Stimulated activated CD8-positive, alpha-beta memory T cell treated with anti-CD3 and anti-CD28 coated beads, Interleukin-7, amount 100 ng/mL, for 48 hours (primary cell): ENCODE data around the gene COL6A1.

Experiments
- DNase-seq, 2 donors: peaks; one replicate each; pipeline ENCODE4 v3.0.0-alpha.2; 2020; ENCODE audit warnings: low read depth in 1 of 2; ENCODE audit errors: extremely low read depth in 1 of 2

COL6A1 gene, protein sequence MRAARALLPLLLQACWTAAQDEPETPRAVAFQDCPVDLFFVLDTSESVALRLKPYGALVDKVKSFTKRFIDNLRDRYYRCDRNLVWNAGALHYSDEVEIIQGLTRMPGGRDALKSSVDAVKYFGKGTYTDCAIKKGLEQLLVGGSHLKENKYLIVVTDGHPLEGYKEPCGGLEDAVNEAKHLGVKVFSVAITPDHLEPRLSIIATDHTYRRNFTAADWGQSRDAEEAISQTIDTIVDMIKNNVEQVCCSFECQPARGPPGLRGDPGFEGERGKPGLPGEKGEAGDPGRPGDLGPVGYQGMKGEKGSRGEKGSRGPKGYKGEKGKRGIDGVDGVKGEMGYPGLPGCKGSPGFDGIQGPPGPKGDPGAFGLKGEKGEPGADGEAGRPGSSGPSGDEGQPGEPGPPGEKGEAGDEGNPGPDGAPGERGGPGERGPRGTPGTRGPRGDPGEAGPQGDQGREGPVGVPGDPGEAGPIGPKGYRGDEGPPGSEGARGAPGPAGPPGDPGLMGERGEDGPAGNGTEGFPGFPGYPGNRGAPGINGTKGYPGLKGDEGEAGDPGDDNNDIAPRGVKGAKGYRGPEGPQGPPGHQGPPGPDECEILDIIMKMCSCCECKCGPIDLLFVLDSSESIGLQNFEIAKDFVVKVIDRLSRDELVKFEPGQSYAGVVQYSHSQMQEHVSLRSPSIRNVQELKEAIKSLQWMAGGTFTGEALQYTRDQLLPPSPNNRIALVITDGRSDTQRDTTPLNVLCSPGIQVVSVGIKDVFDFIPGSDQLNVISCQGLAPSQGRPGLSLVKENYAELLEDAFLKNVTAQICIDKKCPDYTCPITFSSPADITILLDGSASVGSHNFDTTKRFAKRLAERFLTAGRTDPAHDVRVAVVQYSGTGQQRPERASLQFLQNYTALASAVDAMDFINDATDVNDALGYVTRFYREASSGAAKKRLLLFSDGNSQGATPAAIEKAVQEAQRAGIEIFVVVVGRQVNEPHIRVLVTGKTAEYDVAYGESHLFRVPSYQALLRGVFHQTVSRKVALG

DNA sequence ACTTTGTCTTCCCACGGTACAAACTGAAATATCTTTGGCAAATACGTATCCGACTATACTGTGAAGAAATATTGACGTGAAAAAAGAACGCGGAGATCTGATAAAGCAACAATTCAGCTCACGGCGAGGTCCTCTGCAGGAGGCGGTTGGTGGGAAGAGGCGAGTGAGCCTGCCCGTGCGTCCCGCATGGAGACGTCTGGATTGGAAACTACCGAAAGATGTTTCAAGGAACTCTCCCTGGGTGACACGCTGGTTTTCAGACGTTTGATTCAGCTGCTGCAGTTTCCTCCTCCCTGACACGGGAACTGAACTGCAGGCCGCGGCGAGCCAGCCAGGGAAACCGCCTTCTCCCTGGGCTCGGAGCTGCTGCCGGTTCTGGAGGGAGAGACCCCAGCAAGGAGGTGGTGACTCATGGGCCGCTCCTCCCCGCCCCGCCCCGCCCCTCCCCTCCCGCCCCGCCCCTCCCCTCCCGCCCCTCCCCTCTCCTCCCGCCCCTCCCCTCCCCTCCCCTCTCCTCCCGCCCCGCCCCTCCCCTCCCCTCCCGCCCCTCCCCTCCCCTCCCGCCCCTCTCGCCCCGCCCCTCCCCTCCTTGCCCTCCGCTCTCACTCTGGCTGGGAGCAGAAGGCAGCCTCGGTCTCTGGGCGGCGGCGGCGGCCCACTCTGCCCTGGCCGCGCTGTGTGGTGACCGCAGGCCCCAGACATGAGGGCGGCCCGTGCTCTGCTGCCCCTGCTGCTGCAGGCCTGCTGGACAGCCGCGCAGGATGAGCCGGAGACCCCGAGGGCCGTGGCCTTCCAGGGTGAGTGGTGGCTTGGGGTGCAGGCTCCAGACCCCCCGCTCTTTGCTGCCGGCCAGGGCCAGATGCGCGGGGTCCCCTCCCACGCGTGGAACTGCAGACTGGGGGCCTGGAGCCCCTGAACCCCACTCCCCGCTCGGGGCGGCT lies at the start of gene COL6A1:
Gene COL6A1 (plus strand): TSS at position 620 of the 941 bp plus-strand sequence. CDS start 81 bp downstream, at position 701.
- peak in 1 of 2 donors; percentile 41 for DNase-seq

- peak in 1 of 2 donors; percentile 11 for DNase-seq
Observed at GRCh38 chr21:45932922-45933502, 48.6 kb upstream of the COL6A1 start.

- no peak for DNase-seq
Observed at GRCh38 chr21:45934085-45934484, 47.5 kb upstream of the COL6A1 start.

DNA sequence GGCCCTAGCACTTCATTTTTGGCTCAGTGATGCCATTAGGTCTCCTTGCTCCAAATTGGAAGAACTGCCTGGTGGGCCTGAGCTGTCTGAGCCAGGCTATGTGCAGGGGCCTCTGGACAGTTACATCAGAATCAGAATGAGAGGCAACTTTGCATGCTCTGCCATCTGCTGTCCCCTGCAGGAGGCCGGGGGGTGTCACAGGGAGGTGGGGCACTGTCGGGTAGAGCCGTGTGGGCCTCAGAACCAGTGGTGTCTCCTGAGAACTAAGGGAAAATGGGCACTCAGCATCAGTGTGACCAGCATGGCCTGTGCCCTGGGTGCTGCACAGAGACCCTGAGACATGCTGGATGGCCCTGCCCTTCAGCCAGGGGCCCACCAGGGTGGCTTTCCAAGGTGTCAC lies 47.0 kb upstream of the COL6A1 start:
- no peak for DNase-seq

DNA sequence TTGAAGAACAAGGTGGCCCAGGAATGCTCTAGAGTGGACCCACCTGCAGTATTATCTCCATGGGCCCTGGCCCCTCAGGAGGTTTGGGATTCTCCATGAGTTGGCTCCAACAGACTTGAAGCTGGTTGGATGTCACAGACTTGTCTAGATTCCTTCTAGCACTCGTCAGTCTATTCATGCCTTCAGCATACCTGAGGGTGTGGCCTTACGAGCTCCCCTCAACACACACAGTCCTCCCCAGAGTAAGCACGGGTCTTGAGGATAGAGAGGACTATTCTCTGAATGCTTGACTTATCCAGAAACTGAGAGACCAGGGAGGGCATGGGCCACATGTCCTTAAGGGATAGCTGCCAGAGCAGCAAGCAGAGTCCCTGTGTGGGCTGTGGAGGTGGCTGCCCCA lies 45.9 kb upstream of the COL6A1 start:
- DNase-seq = no peak

- DNase-seq = no peak
Observed at GRCh38 chr21:45937721-45938452, 43.7 kb upstream of the COL6A1 start.

GRCh38 chr21:45938453-45938755 lies 43.2 kb upstream of the COL6A1 start:
- DNase-seq = no peak

DNA sequence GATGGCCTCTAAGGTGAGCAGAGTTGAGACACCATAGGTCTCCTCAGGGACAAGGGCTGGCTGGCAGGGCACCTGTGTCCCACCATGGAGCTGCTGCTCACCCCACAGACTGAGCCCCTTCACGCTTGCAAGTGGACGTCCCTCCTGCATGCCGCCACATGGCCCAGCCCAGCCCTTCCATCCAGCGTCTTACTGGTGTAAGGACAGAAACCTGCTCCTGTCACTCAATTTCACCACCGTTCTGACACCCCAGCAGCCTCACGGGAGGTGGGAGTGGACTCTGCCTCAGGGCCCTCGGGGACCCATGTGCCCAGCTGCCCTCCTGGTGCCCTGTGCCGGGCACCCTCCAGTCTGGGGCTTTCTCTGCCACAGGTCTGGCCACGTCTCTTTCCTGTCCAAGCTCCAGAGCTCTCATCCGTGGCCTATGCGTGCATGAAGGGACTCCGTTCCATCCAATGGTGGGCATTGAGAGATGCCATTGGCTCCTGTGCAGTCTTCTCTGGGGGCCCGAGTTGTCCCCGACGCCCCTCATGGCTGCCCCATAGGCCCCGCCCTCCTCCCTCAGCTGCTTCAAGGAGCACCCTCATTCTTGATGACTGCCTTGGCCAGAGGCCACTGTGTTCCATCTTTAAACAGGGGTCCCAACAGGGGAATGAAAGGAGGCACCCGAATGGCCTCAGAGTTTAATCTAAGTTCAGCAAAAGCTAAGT lies 42.6 kb upstream of the COL6A1 start:
- no peak for DNase-seq

DNA sequence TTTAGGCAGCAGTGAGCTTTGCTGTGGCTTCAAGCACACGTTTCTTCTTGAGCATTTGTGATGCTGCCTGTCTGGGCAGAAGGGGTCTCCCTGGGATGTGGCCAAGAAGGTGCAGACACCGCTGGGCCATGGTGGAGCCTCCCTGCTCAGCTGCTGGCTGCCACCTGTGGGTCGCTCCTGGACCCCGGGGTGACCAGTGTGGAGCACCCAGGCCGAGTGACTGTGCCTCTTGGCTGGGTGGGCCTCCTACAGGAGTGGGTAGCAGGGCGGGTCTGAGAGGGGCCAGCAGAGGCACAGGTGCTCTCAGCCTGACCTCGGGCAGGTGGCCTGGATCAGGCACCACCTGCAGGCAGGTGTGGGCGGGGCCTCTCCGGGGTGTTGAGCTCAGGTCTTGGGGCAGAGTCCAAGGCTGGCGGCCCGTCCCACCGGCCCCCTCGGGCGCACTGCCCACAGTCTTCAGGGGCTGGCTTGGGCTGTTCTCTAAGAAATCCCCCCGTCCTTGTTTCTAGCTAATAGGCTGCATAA lies 42.0 kb upstream of the COL6A1 start:
- DNase-seq = no peak

DNA sequence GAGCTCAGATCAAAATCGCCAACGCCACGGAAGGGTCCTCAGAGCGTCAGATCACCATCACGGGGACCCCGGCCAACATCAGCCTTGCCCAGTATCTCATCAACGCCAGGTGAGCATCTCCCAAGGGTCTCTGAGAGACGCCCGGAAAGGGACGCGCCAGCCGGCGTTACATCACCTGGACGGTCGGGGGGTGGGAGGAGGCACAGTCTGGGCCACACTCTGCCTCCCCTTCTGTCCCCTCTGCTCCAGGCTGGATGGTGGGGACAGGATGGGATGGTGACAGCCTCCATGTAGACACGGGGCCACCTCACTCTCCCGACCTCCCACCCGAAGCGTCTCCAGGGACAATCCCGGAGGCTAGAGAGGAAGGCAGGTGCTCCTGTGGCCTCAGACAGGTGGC lies 41.5 kb upstream of the COL6A1 start:
- DNase-seq = no peak

- no peak for DNase-seq
Observed at GRCh38 chr21:45940621-45941337, 40.8 kb upstream of the COL6A1 start.

GRCh38 chr21:45941338-45941710 lies 40.2 kb upstream of the COL6A1 start:
- DNase-seq = no peak

DNA sequence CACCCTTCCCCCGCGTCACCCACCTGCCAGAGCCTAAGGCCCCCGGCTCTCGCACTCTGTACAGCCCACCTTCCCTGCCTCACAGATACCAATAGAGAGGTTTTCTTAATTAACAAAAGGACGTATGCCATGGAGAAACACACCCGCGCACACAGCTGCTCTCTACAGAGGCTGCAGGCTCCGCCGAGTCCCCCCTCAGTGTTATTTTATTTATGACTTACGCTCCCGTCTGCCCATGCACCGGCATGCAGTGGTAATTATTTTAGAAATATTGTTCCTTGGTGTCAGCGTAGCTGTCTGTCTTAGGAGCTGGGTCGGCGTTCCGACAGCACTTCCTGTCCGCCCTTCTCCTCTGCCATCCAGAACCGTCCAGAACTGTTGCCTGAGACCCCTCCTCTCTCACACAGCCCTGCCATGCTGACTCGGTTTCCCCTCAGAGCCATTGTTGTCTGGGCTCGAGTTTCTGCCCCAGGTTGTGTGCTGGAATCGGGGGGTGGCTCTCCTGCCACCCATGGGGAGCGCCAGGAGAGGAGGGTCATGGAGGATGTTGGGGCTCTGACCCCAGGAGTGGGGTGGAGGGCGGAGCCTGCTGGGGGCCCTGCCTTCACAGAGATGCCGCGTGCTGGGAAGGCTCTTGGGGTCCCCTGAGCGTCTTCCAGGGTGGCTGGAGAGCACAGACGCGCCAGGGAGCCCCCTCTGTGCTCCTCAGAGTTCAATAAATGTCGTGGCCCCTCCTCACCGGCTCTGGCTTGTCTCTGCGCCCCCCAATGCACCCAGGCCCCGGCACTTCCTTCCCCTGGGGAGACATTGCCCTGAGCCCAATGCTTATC lies 39.6 kb upstream of the COL6A1 start:
- no peak for DNase-seq

GRCh38 chr21:45942755-45943629 lies 38.6 kb upstream of the COL6A1 start:
- DNase-seq = no peak

DNA sequence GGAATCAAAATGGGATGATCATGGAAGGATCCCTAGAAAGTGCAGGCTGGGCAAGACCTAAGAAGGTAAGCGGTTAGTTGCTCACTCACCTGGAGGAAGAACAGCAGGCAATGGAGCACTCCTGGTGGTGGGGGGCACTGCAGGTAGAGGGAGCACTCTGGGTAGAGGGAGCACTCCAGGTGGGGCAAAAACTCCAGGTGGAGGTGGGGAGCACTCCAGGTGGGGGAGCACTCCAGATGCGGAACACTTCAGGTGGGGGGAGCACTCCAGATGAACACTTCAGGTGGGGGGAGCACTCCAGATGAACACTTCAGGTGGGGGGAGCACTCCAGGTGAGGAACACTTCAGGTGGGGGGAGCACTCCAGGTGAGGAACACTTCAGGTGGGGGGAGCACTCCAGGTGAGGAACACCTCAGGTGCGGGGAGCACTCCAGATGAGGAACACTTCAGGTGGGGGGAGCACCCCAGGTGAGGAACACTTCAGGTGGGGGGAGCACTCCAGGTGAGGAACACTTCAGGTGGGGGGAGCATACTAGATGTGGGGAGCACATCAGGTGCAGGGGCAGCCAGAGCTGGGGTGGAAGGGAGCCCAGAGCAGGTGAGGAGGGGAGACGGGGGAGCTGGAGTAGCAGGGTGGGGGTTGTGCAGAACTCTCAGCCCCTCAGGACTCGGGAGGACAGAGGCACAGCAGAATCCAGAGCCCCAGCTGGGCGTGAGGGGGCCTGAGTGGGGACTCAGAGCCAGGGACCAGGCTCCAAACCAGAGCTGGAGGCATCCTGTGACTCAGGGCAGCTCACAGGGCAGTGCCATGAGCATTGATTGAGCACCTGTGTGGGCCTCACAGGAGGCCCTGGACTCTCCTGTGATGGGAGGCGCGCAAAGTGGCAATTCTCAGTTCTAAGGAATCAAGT lies 37.7 kb upstream of the COL6A1 start:
- DNase-seq = no peak
